Measurements from ENCODE around the gene VHLL. TPM values are rescaled to one million over a fixed set of nuclear protein-coding genes. Genes with fewer than 3 reads are reported as not detected.

VHLL gene
- total and polyA plus RNA-seq, 4 donors, result 0.67 TPM; not detected in 3

DNA sequence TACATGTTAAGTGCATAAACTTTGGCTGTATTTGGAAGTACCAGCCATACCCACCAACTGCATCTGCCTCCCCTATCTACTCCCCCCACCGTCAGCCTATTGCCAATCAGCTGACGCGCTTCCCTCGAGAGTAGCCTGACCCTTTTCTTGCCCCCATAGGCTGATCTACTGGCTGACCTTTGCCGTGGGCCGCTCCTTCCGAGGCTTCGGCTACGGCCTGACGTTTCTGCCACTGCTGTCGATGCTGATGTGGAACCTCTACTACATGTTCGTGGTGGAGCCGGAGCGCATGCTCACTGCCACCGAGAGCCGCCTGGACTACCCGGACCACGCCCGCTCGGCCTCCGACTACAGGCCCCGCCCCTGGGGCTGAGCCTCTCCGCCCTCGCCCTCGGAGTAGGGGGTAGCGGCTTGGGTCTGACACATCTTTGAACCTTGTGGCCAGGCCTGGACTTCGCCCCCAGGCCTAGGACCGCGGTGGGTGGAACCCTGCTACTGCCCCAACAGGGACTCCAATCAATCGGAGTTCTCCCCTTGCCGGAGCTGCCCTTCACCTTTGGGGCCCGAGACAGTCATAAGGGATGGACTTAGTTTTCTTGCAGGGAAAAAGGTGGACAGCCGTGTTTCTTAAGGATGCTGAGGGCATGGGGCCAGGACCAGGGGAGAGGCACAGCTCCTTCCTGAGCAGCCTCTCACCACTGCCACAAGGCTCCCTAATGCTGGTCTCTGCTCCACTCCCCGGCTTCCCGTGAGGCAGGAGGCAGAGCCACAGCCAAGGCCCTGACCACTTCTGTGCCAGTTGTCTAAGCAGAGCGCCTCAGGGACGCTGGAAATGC is 7.7 kb downstream of the VHLL start (continued):
- TF ChIP-seq, protein P1, sequence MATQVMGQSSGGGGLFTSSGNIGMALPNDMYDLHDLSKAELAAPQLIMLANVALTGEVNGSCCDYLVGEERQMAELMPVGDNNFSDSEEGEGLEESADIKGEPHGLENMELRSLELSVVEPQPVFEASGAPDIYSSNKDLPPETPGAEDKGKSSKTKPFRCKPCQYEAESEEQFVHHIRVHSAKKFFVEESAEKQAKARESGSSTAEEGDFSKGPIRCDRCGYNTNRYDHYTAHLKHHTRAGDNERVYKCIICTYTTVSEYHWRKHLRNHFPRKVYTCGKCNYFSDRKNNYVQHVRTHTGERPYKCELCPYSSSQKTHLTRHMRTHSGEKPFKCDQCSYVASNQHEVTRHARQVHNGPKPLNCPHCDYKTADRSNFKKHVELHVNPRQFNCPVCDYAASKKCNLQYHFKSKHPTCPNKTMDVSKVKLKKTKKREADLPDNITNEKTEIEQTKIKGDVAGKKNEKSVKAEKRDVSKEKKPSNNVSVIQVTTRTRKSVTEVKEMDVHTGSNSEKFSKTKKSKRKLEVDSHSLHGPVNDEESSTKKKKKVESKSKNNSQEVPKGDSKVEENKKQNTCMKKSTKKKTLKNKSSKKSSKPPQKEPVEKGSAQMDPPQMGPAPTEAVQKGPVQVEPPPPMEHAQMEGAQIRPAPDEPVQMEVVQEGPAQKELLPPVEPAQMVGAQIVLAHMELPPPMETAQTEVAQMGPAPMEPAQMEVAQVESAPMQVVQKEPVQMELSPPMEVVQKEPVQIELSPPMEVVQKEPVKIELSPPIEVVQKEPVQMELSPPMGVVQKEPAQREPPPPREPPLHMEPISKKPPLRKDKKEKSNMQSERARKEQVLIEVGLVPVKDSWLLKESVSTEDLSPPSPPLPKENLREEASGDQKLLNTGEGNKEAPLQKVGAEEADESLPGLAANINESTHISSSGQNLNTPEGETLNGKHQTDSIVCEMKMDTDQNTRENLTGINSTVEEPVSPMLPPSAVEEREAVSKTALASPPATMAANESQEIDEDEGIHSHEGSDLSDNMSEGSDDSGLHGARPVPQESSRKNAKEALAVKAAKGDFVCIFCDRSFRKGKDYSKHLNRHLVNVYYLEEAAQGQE (IDR thresholded peaks at IDR 0.05), result peak; percentile 67
- TF ChIP-seq JUND (IDR thresholded peaks at IDR 0.05) (peak; percentile 81 to 91), NR2F2 (IDR thresholded peaks at IDR 0.05) (peak; percentile 51), HNF4G (IDR thresholded peaks at IDR 0.05) (peak; percentile 97), FOXA1 (IDR thresholded peaks at IDR 0.05) (peak; percentile 41), TAF1 (conservative IDR thresholded peaks at IDR 0.05) (peak; percentile 84), RAD21 (IDR thresholded peaks at IDR 0.05) (peak in 1 of 2 donors; percentile 26), HNF4A (conservative IDR thresholded peaks at IDR 0.05) (peak; percentile 99), RXRA (IDR thresholded peaks at IDR 0.05) (peak; percentile 85 to 88), FOXA2 (IDR thresholded peaks at IDR 0.05) (no peak)
- TF ChIP-seq, protein P2, sequence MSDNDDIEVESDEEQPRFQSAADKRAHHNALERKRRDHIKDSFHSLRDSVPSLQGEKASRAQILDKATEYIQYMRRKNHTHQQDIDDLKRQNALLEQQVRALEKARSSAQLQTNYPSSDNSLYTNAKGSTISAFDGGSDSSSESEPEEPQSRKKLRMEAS (IDR thresholded peaks at IDR 0.05), result peak; percentile 75

DNA sequence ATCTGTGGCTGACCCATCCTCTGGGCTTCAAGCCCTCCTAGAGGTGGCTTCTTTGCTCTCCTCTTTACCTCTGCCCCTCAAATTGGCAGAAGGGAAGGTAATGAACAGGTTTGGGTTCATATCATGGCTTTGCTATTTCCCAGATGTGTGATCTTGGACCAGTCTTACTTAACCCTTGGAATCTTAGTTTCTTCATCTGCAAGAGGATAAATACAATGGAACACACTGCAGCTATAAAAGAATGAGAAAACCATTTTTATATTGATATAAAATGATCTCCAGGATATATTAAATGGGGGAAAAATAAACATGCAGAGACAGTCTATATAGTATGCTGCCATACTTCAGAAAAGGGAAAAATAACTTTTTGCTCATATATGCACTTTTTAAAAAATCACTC is 9.2 kb downstream of the VHLL start:
- no peaks in the 10 kb centered on the region for H3K27me3 ChIP-seq (ENCODE audit: control insufficient read depth in 4 of 4, insufficient read depth in 4 of 4, low read length in 3 of 4)
- H3K36me3 ChIP-seq (ENCODE audit: control insufficient read depth in 4 of 4, insufficient read depth in 3 of 4, low read depth in 1 of 4, low read length in 3 of 4), result peaks cover 0 to 11% (median 6%) of the 10 kb centered on the region in 4 donors
- DNase-seq (ENCODE audit: low spot score), result no peak
- peaks cover 13 to 41% (median 39%) of the 10 kb centered on the region in 4 donors for H3K4me1 ChIP-seq (ENCODE audit: control insufficient read depth in 4 of 4, insufficient read depth in 4 of 4, low read length in 3 of 4)
- no peak overlapping the region for H3K4me3 ChIP-seq (ENCODE audit: low read depth in 1 of 3, low read length in 3 of 3)
- no peaks in the 10 kb centered on the region for H3K9me3 ChIP-seq (ENCODE audit: control insufficient read depth in 4 of 4, low read length in 3 of 4)
- no peak for TF ChIP-seq FOXA2 (IDR thresholded peaks at IDR 0.05)
- TF ChIP-seq, protein P3, sequence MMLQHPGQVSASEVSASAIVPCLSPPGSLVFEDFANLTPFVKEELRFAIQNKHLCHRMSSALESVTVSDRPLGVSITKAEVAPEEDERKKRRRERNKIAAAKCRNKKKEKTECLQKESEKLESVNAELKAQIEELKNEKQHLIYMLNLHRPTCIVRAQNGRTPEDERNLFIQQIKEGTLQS (IDR thresholded peaks at IDR 0.05), result no peak
- TF ChIP-seq, protein P4, sequence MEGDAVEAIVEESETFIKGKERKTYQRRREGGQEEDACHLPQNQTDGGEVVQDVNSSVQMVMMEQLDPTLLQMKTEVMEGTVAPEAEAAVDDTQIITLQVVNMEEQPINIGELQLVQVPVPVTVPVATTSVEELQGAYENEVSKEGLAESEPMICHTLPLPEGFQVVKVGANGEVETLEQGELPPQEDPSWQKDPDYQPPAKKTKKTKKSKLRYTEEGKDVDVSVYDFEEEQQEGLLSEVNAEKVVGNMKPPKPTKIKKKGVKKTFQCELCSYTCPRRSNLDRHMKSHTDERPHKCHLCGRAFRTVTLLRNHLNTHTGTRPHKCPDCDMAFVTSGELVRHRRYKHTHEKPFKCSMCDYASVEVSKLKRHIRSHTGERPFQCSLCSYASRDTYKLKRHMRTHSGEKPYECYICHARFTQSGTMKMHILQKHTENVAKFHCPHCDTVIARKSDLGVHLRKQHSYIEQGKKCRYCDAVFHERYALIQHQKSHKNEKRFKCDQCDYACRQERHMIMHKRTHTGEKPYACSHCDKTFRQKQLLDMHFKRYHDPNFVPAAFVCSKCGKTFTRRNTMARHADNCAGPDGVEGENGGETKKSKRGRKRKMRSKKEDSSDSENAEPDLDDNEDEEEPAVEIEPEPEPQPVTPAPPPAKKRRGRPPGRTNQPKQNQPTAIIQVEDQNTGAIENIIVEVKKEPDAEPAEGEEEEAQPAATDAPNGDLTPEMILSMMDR (IDR thresholded peaks at IDR 0.05; ENCODE audit: low read depth, low read length, missing input control), result no peak
- no peak for TF ChIP-seq RXRA (IDR thresholded peaks at IDR 0.05)
- TF ChIP-seq JUND (IDR thresholded peaks at IDR 0.05), result no peak
- TF ChIP-seq, protein P5, sequence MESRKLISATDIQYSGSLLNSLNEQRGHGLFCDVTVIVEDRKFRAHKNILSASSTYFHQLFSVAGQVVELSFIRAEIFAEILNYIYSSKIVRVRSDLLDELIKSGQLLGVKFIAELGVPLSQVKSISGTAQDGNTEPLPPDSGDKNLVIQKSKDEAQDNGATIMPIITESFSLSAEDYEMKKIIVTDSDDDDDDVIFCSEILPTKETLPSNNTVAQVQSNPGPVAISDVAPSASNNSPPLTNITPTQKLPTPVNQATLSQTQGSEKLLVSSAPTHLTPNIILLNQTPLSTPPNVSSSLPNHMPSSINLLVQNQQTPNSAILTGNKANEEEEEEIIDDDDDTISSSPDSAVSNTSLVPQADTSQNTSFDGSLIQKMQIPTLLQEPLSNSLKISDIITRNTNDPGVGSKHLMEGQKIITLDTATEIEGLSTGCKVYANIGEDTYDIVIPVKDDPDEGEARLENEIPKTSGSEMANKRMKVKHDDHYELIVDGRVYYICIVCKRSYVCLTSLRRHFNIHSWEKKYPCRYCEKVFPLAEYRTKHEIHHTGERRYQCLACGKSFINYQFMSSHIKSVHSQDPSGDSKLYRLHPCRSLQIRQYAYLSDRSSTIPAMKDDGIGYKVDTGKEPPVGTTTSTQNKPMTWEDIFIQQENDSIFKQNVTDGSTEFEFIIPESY (IDR thresholded peaks at IDR 0.05), result no peak
- no peak for TF ChIP-seq RAD21 (IDR thresholded peaks at IDR 0.05)
- TF ChIP-seq, protein P2 (IDR thresholded peaks at IDR 0.05), result no peak
- TF ChIP-seq SP1 (IDR thresholded peaks at IDR 0.05), result no peak
- no peak for TF ChIP-seq TAF1 (conservative IDR thresholded peaks at IDR 0.05)
- no peak for TF ChIP-seq NR2F2 (IDR thresholded peaks at IDR 0.05)
- TF ChIP-seq HNF4G (IDR thresholded peaks at IDR 0.05), result no peak
- TF ChIP-seq FOXA1 (IDR thresholded peaks at IDR 0.05), result no peak
- no peak for TF ChIP-seq HNF4A (conservative IDR thresholded peaks at IDR 0.05)
- no peak for TF ChIP-seq YY1 (IDR thresholded peaks at IDR 0.05)
- no peak overlapping the region for H3K27ac ChIP-seq (ENCODE audit: low read depth in 1 of 2, low read length in 2 of 2)
- H3K9ac ChIP-seq (ENCODE audit: low read depth in 1 of 2, low read length in 2 of 2), result no peak overlapping the region
